ENCODE results near the gene RNU6-9. TPM values are rescaled to one million over a fixed set of nuclear protein-coding genes. Genes with fewer than 3 reads are reported as not detected.

Gene RNU6-9
- total and polyA plus RNA-seq, 2 of the 13 experiments (the other 11 are each of a cell fraction or from before 2014, with no cell fraction given): under 0.01 TPM; not detected in 1

GRCh38 chr19:934865-935479, 41.7 kb downstream of the RNU6-9 start (continued):
- no peak for TF ChIP-seq MBD4 (IDR thresholded peaks at IDR 0.05; ENCODE audit: borderline replicate concordance, low read length)
- TF ChIP-seq ZNF547 (CRISPR knock-in tag; IDR thresholded peaks at IDR 0.05): no peak
- no peak for TF ChIP-seq MAFF (IDR thresholded peaks at IDR 0.05; ENCODE audit: low read depth, low read length)
- TF ChIP-seq CENPT (CRISPR knock-in tag; IDR thresholded peaks at IDR 0.05; ENCODE audit: low read depth): peak; percentile 28; the same call in 1 of the 2 replicates
- peak; percentile 96 for TF ChIP-seq ZFP91 (CRISPR knock-in tag; IDR thresholded peaks at IDR 0.05; ENCODE audit: borderline replicate concordance)
- TF ChIP-seq ZNF253 (CRISPR knock-in tag; IDR thresholded peaks at IDR 0.05; ENCODE audit: borderline replicate concordance): peak; percentile 41; the same call in 1 of the 2 replicates
- TF ChIP-seq ZNF788 (CRISPR knock-in tag; IDR thresholded peaks at IDR 0.05; ENCODE audit: borderline replicate concordance): peak; percentile 76; the same call in 1 of the 2 replicates
- TF ChIP-seq SP1 (IDR thresholded peaks at IDR 0.05): no peak
- peak; percentile 84 for TF ChIP-seq SP1 (CRISPR knock-in tag; IDR thresholded peaks at IDR 0.05)
- peak; percentile 21; the same call in 1 of the 2 replicates for TF ChIP-seq ZNF891 (CRISPR knock-in tag; IDR thresholded peaks at IDR 0.05)
- peak; percentile 95 for TF ChIP-seq BHLHE40 (IDR thresholded peaks at IDR 0.05; ENCODE audit: low read length)
- peak; percentile 90 for TF ChIP-seq RBM39 (IDR thresholded peaks at IDR 0.05; ENCODE audit: low read depth, low read length, poor library complexity, severe bottlenecking)
- no peak for TF ChIP-seq HOXA7 (CRISPR knock-in tag; IDR thresholded peaks at IDR 0.05)
- TF ChIP-seq ELF3 (CRISPR knock-in tag; IDR thresholded peaks at IDR 0.05): peak; percentile 94
- peak; percentile 79; the same call in 1 of the 2 replicates for TF ChIP-seq MYNN (CRISPR knock-in tag; IDR thresholded peaks at IDR 0.05; ENCODE audit: low read depth)
- TF ChIP-seq PAWR (CRISPR knock-in tag; IDR thresholded peaks at IDR 0.05; ENCODE audit: borderline replicate concordance): 0 out of 2 replicates have a peak, but pooled peaks have one; percentile 70
- TF ChIP-seq HOMEZ (CRISPR knock-in tag; IDR thresholded peaks at IDR 0.05; ENCODE audit: low read depth): peak; percentile 40; the same call in 1 of the 2 replicates
- no peak for TF ChIP-seq ZNF577 (CRISPR knock-in tag; IDR thresholded peaks at IDR 0.05; ENCODE audit: borderline replicate concordance, low read depth)
- TF ChIP-seq ZNF205 (CRISPR knock-in tag; IDR thresholded peaks at IDR 0.05): peak; percentile 80
- TF ChIP-seq TBX3 (IDR thresholded peaks at IDR 0.05; ENCODE audit: borderline replicate concordance): peak; percentile 90
- TF ChIP-seq SRSF4 (IDR thresholded peaks at IDR 0.05; ENCODE audit: low read depth, low read length, poor library complexity, severe bottlenecking): no peak
- TF ChIP-seq BCL6 (CRISPR knock-in tag; IDR thresholded peaks at IDR 0.05): peak; percentile 94
- TF ChIP-seq ZBTB7A (CRISPR knock-in tag; IDR thresholded peaks at IDR 0.05): no peak
- no peak; the same call in 1 of the 2 replicates for TF ChIP-seq NFIC (IDR thresholded peaks at IDR 0.05; ENCODE audit: low read length)
- TF ChIP-seq ZNF234 (CRISPR knock-in tag; conservative IDR thresholded peaks at IDR 0.05): no peak
- no peak for TF ChIP-seq TERF1 (CRISPR knock-in tag; IDR thresholded peaks at IDR 0.05)
- peak; percentile 69; the same call in 1 of the 2 replicates for TF ChIP-seq NKX3-1 (CRISPR knock-in tag; IDR thresholded peaks at IDR 0.05)
- peak; percentile 77; the same call in 1 of the 2 replicates for TF ChIP-seq TP53 (CRISPR knock-in tag; conservative IDR thresholded peaks at IDR 0.05)
- TF ChIP-seq ZNF30 (CRISPR knock-in tag; IDR thresholded peaks at IDR 0.05): no peak

Data from HepG2 (cell line).